Ramos (cell line): Measurements from ENCODE around the gene TSHZ1.

Experiments
- in situ Hi-C: fragments of 300-500 bp; cut with MboI; formaldehyde crosslinking; loops from one replicate; pipeline ENCODE4 v1.14.3; 2022; ENCODE audit warnings: low sequenced_read_pairs; ENCODE audit not compliant: unreplicated experiment

Gene TSHZ1

GRCh38 chr18:75210274-75211001, at the start of gene TSHZ1:
TSHZ1 (plus strand) TSS chr18:75210797; CDS start chr18:75211877, 1,080 bp downstream.
- in situ Hi-C loops = no loop called here

- in situ Hi-C loops = no loop called here
These were observed 49.2 kb upstream of the TSHZ1 start for GRCh38 chr18:75161256-75162028.

GRCh38 chr18:75162467-75162866, 48.1 kb upstream of the TSHZ1 start:
- in situ Hi-C loops = no loop called here

GRCh38 chr18:75162978-75163377, 47.6 kb upstream of the TSHZ1 start:
- in situ Hi-C loops = no loop called here

- in situ Hi-C loops = no loop called here
These were observed 46.9 kb upstream of the TSHZ1 start for GRCh38 chr18:75163736-75164135.

GRCh38 chr18:75164479-75164878, 46.1 kb upstream of the TSHZ1 start:
- in situ Hi-C loops = no loop called here

GRCh38 chr18:75165926-75166325, 44.7 kb upstream of the TSHZ1 start:
- in situ Hi-C loops = no loop called here

GRCh38 chr18:75167137-75167536, 43.5 kb upstream of the TSHZ1 start:
- in situ Hi-C loops = no loop called here

GRCh38 chr18:75167759-75168618, 42.6 kb upstream of the TSHZ1 start:
- in situ Hi-C loops = no loop called here

- in situ Hi-C loops = no loop called here
These were observed 42.0 kb upstream of the TSHZ1 start for GRCh38 chr18:75168619-75169018.

- in situ Hi-C loops = no loop called here
These were observed 41.2 kb upstream of the TSHZ1 start for GRCh38 chr18:75169411-75169810.

GRCh38 chr18:75170022-75170789, 40.4 kb upstream of the TSHZ1 start:
- in situ Hi-C loops = no loop called here

- in situ Hi-C loops = no loop called here
These were observed 39.7 kb upstream of the TSHZ1 start for GRCh38 chr18:75170916-75171315.

GRCh38 chr18:75172299-75173124, 38.1 kb upstream of the TSHZ1 start:
- in situ Hi-C loops = no loop called here

- in situ Hi-C loops = no loop called here
These were observed 37.5 kb upstream of the TSHZ1 start for GRCh38 chr18:75173125-75173432.

- in situ Hi-C loops = no loop called here
These were observed 36.9 kb upstream of the TSHZ1 start for GRCh38 chr18:75173738-75174137.

GRCh38 chr18:75176849-75177248, 33.7 kb upstream of the TSHZ1 start:
- in situ Hi-C loops = no loop called here

GRCh38 chr18:75178376-75178775, 32.2 kb upstream of the TSHZ1 start:
- in situ Hi-C loops = no loop called here

GRCh38 chr18:75179819-75180600, 30.6 kb upstream of the TSHZ1 start:
- in situ Hi-C loops = no loop called here
